ENCODE data around the gene TNIP1.

- peak; percentile 79 for TF ChIP-seq POLR2A (IDR thresholded peaks at IDR 0.05)
- no peak for TF ChIP-seq CTCF (IDR thresholded peaks at IDR 0.05)
Observed at GRCh38 chr5:151020304-151021110, 60.3 kb downstream of the TNIP1 start, which contains the start of gene GPX3.

Measured in transverse colon (tissue), 3 donors.